NCI-H510A treated with DMSO at 0.1 percent for 48 hours (cell line): ENCODE data around the gene ATP2B3.

ENCODE experiments used
- DNase-seq: peaks from one replicate; lab custom pipeline; 2025; lab: John Stamatoyannopoulos, UW

The ATP2B3 gene

DNA sequence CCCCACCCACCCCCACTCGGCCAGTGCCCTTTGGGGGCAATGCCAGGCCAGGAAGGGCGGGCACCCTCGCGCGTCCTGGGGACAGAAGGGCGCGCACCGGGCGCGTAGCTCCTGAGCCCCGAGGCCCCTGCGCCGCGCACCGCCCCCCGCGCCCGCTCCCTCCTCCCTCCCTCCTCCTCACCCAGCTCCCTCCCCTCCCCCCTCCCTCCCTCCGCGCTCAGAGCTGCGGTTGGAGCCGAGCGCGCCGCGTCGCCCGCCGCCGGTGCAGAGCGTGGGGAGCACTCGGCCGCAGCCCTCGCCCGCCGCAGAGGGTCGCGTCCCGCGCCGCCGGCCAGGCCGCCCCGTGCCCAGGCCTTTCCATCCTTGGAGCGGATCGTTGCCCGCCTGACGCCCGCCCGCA is at the start of gene ATP2B3:
Gene ATP2B3, plus strand, starts transcription at position 220 of the 400 bp plus-strand sequence. CDS start 18,606 bp downstream, outside the sequence.
- no peak for DNase-seq

DNA sequence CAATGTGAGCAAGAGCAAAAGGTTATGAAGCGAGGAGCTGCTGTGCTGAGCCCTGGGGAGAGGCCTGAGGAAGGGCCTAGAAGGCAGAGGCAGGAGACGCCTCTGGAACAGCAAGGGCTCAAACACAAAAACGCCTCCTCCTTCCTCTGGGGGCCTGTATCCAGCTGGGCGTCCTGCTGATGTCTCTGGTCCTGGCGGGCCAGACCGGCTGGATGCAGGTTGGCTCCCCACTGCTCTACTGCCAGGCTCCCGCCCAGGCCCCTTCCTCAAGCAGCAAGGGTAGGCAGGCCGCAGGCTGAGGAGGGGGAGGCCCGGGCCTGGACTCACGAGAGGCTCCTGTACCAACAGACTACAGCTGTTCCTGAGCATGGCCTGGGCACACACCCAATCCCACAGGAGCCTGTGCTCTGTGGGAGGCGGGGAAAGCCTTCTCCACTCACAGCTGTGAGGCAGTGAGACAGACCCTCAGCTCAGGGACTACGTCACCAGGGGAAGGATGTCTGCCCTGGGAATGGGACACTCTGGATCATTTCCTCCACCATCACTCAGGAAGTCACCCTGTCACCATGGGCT is 49.3 kb upstream of the ATP2B3 start:
- no peak for DNase-seq

DNA sequence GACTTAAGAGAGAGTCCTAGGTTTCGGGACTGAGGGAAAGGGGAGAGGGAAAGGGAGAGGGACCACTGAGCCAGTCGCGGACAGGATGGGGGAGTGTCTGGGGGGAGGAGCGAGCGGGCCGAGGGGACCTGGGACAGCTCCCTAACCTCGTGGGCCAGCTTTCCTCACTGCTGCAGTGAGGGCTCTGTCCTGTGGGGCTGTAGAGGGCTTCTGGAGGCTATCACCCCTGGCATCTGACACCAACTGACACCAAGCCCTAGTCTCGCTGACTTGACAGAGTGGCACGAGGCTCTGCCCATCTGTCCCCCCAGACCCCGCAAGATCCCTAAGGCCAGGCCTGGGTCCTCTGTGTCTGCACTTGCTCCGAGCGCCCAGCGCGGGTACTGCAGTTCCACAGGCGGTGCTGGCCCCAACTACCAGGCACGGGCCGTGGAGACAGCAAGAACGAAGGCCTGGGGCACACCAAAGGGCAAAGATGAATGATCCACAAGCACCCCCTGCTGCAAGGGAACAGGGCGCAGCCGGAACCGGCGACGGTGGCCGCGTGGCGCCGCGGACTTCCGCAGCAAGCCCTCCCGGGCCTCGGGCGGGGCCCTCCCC is 47.5 kb upstream of the ATP2B3 start:
- DNase-seq, result no peak

DNA sequence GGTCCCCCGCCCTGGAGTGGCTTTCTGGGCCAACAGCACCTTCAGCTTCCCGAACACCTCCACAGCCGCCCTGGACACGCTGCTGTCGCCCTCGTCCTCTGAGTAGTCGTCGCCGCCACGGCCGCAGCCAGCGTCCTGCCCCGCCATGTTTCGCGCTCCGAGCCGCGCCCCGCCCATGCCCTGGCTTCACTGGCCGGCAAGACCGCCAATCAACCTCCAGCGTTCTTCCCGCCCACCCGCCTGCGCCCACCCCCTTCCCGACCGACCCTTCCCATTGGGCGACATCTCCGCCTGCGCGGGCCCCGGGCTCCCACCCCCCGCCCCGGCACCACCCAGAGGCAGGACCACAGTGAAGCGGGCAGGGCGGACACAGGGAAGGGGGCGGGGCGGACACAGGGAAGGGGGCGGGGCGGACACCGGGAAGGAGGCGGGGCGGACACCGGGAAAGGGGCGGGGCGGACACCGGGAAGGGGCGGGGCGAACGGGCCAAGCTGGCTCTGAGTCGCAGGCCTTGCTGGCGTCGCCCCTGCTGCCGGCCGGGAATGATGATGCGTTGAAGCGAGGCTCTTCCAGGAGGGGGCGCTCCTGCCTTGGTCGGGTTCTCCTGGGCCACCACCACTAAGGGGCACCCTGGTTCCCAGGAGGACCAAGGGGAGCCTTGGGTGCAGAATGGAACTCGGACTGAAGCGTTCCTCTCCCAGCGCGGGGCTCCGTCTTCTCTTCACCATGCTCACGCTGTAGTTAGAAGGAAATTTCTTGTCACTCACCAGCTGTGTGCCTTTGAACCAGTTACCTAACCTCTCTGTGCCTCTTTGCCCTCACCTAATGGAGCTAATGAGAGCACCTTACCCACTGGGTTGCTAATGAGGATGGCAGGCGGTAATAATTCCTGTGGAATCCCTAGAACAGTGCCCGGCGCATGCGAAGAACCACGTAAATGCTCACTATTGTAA is 46.8 kb upstream of the ATP2B3 start, which contains the start of gene HAUS7:
Gene HAUS7, minus strand, starts transcription at position 166 of the 953 bp plus-strand sequence. Its CDS starts 19 bp downstream, at position 147.
- peak; percentile 73 for DNase-seq

DNA sequence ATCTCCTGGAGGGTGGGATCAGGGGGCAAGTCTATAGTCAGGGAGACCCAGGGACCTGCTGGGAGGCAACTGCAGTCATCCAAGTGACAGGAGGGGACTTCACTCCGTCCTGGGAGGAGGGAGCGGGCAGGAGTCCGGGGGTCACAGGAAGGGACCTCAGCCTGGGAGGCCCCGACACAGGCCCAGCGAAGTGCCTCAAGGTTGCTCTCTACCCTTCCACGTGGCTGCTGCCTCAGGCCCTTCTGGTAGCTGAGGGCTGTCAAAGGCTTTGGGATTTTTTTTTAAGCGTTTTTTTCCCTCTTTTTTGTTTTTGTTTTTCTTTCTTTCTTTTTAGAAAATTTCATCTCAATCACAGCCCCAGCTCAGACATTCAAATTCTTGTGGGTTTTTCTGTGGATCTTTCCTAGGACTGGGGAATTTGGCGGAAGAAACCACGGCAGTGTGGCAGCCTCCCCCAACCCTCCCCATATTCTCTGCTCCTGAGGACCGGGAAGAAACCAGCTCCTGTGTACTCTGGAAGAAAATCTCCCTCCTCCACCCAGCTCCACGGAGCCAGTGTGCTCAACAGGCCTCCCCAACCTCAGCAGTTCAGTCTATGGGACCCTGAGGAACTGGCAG is 45.7 kb upstream of the ATP2B3 start:
- DNase-seq, result no peak

DNA sequence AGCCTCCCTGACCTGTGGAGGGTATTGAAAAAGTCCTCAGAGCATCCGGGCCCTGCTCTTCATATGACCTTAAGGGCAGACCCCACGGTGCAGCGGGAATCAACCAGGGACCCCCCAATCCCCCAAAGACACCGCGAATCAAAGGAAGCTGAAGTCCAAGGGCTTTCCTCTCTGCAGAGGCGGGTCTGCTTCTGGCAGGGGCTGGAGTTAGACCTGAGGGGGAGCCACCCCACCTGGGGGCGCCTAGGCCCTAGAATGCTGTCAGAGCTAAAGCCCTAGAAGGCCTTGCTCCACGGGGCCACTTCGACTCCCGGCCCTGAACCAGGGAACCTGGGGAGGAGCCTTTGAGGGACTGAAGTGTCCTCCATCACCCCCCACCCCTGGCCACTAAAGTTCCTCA is 44.3 kb upstream of the ATP2B3 start:
- DNase-seq, result no peak

DNA sequence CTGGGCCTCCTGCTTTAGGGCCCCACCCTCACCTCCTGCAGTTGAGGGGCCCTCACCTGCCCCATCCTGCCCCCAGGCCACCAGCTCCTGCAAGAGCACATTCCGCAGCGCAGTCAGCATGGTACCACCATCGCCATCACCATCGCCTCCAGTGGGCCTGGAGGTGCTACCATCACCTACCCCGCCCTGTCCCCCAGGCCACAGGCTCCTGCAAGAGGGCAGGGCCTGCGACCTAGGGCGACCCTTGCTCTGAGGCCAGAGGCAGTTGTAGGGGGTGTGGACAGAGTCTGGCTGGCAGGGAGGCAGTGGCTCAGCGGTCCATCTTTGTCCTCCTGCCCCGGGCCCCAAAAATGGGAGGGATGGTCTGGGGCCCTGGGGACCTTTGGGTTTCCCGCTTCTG is 43.2 kb upstream of the ATP2B3 start:
- DNase-seq, result no peak

DNA sequence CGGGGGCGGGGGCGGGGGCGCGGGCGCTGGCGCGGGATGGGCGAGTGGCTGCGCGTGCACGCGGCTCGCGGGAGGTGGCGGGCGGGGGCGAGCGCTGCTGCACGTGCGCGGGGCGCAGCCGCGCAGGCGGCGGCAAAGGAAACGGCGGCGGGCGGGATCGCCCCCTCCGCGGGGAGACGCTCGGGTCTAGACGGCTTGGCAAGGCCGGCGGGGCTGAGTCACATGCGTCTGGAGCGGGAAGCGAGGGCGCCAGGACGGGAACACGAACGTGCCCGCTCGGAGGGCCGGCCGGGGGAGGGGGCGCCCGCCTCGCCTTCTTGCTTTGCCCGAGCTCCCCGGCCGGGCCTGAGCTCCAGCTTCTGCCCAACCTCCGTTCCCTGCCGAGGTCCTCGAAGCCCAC is 42.7 kb upstream of the ATP2B3 start:
- no peak for DNase-seq

DNA sequence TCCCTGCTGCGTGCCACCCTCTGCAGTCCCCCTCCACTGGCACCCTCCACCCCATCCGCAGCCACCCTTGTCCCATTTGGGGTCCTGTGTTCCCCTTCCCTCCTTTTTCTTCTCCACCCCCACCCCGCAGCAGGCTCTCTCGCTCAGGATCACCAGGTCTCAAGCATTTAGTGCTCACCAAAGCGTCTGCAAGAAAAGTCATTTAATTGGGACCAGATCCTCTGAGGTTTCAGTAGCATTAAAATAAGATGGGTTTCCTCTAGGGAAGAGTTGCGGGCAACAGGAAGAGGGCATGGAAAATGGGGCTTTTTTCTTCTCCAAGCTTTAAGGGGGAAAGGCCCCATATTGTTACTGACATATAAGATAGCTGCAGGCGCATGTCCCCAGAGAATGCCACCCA is 42.2 kb upstream of the ATP2B3 start:
- DNase-seq, result no peak

DNA sequence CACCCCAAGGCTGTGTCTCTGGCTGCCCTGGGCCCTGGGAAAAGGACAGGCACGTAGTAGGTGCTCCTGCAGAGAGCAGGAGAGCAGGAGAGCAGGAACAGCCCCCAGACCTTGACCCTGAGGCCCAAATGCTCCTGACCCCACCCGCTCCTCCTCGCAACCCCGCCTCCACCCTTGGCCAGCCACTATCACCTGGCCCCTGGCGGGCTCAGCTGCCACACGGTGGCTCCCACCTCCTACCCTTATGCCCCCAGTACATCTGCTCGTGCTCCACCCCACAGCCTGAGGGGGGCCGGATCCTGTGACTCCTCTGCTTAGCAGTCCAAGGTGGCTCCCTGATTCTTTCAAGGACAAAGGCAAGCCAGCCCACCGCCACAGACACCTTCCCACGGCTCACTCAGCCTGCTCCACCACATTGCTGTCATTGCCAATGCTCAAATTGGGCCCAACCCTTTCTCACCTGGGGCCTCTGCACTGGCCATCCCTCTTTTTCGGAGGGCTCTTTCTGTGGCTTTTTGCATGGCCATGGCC is 41.6 kb upstream of the ATP2B3 start:
- no peak for DNase-seq

DNA sequence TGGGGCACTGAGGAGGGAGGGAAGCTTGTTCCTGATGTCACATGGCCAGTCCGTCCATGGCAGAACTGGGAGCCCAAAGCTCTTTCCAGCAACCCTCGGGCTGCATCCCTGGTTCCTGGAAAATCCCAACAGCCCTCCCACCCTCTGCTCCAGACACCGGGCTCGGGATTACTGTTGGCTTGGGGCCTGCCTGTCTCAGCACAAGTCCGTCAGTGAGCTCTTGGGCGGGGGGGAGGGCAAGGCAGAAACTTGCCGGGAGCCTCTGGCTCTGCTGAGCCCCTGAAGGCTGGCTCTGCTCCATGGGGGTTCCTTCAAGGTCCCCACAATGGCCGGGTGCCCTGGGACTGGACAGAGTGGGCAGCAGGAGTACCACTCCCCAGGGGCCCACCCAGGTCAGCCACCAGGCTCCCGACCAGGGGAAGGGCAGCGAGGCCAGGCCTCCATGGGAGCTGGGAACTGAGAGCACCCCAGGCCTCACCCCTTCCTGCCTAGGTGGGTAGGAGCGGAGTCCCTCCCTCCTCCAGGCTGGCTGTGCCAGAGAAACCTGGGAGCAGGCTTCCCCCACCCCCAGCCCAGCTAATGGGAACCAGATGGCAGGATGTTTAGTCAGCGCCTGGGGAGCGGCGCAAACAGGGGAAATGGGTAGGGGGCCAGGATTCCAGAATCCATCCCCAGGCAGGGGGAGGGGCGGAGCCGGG is 40.6 kb upstream of the ATP2B3 start:
- no peak for DNase-seq

DNA sequence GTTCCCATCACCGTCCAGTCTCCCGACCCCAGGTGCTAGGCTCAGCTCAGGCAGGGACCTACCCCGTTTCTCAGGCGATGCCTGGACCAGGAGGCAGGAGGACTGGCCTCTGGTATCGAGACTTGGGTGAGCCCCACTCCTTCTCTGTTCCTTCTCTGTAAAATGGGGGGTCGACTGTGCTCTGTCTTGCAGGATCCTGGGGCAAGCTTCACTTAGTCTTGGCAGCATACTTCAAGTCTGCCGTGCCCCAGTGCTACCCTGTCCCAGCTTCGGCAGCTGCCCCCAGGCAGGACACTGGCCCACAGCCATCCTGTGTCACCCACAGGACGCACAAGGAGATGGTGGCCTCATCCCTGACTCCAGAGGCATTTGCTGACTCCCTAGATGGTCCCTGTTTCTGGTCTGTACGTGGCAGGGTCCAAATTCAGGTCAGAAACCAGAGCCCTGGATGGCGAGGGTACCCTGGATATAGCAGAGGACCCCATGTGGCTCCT is 40.0 kb upstream of the ATP2B3 start:
- no peak for DNase-seq

DNA sequence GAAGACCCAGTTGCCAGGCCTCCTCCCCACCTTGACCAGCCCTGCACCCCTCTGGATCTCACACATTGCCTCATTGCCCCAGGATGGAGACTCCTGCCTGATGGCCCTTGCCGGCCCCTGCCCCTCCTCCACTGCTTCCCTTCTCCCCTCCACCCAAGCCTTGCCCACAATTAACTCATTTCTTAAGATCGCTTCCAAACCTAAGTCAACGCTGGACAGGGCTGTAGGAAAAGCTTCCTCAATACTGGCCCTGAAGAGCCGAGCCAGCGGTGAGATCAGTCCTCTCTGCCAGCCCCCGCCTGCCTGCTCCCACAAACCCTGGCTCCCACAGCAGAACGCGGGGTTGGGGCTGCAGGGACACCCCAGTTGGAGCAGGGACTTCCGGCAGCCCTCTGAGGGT is 39.5 kb upstream of the ATP2B3 start:
- DNase-seq, result no peak

DNA sequence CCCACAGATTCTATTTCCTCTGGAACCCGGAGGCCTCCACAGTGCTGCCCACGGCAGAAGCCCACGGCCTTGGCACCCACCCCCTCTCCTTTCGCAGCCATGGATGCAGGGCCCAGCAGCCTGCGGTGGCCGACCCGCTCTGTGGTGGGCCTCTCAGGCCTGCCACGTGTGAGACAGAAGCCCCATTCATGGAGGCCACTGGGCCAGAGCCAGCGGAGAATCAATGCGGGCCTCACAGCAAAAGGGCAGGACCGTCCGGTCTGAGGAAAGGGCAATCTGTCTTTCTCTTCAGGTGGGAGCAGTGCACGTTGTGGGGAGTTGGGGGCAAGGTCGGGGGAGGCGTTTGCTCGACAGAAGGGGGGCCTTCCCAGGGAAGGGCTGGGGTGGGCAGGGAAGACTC is 38.7 kb upstream of the ATP2B3 start:
- no peak for DNase-seq

DNA sequence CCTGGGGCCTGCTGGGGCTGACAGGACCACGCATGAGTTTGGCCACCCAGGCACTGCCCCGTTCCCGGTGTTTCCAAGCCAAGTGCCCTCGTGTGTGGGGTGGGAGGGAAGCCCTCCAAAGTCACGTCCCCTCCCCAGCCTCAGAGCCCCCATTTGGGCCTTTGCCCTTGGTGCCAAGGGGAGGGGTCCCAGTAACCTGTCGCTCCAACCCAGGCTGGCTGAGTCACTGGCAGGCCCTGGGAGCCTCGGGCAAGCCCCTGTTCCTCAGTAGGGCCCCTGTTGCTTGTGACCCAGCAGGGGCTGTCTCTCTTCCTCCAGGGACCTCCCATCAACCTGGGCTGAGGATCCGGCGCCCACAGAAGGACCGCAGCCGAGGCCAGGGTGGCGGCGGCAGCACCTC is 36.4 kb upstream of the ATP2B3 start:
- DNase-seq, result no peak

DNA sequence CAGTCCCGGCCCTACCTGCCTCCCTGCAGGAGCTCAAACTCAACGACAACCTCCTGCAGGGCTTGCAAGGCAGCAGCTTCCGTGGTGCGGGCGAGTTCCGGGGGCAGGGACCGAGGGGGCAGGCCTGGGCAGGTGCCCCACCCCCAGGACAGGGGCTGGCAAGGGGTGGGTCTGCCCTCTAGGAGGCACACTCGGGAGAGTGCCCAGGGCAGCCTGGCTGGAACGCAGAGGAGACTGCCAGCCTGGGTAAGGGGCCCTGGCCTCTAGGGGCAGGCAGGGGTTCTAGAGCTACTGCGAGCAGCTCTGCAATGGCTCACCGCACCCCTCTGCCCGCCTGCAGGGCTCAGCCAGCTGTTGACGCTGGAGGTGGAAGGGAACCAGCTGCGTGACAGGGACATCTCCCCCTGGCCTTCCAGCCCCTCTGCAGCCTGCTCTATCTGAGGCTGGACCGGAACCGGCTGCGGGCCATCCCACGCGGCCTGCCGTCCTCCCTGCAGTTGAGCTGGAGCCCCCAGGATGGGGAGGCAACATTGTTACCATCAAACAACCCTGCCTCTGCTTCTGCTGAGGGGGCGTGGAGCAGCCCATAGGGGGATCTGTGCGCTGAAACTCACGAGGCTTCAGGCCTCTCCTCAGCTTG is 34.9 kb upstream of the ATP2B3 start:
- no peak for DNase-seq

DNA sequence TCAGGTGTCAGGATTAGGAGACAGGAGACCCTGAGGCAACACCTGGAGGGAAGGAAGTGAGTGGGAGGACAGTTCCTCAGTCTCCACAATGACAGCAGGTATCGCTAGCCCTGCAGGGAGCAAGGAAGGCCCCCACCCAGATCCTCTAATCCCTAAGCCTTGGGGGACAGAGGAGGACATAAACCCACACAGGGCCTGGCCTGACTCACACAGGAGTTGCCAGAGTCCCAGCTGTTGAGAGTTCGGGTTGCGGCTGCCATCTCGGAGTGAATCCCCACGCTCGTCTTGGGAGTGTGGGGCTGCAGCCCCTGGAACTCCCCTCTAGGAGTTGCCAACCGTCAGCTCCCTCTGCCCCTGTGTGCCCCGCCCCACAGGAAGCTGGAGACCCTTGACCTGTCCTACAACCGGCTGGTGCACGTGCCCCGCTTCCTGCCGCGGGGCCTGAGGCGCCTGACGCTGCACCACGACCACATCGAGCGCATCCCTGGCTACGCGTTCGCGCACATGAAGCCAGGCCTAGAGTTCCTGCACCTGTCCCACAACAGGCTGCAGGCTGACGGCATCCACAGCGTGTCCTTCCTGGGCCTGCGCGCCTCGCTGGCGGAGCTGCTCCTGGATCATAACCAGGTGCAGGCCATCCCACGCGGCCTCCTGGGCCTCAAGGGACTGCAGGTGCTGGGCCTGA is 31.9 kb upstream of the ATP2B3 start:
- DNase-seq, result no peak

DNA sequence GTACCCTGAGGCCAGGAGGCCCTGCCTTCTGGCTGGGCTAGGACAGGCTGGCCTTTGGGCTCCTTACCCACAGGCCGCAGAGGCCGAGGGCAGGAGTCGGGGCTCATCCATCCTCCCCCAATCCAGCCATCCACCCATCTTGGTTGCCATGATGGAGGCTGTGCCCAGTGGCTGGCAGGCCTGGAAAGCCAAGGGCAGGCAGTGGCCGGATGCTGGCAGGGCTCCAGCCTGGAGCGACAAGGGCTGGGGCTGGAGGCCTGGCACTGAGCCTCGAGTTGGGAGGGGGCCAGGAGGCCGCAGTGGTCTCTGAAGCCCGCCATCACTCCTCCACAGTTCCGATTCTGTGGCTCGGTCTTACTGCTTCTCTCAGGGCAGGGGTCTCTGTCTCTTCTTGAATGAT is 31.3 kb upstream of the ATP2B3 start:
- DNase-seq, result no peak

DNA sequence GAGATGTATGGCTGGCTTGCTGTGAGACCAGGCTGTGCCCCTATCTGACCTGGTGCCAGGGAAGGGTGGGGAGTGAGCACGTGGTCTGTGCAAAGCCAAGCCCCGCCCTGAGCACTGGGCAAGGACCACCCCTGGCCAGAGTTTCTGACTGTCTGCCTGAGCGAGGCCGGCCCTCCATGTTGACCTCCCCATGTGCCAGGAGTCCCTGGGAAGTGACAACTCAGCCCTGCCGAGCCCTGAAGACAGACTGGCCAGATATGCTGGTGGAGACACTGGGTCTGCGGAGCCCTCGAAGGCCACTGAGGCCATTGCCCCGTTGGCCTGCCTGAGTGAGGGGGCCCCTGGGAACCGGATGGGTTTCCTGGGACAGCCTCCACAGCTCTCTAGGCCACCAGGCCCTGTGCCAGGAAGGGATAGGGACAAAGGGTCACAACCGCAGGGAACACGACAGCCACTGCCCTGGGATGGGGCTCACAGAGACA is 29.8 kb upstream of the ATP2B3 start:
- DNase-seq, result no peak

DNA sequence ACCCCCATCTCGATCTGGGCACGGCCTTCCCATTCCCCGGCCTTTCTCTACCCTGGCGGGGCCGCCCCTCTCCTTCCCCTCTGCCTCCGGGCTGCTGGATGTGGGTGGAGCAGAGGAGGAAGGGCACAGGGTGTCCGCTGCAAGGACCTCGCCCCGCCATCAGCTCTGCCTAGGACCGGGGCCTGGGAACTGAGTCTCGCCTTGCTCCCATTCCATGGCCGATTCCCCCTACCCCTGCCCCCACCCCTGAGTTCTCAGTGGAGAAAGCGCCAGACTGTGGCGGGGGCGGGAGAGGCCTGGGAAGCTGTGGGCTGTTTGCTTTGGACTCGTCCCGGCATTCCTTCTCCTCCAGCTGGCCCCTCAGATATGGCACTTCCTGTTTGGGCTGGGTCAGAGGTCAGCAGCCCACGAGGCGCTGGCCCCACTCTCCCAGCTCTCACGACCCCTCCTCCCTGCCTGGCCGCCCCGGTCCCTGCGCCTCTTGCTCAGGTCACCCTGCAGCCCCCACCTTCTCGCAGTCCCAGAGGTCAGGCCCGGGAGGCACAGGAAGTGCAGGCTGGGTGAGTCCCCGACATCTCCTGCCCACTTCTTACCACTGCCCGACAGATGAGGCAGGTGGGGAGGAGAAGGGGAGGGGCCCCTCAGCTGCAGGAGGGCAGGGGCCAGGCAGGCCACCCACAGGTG is 29.1 kb upstream of the ATP2B3 start:
- no peak for DNase-seq
